ENCODE results near the gene PABPN1L.

Gene PABPN1L

GRCh38 chr16:88884569-88885271 is 18.3 kb upstream of the PABPN1L start:
- no peak for DNase-seq (ENCODE audit: low read depth in 1 of 2, low spot score in 1 of 2)

- no peak for DNase-seq (ENCODE audit: low read depth in 1 of 2, low spot score in 1 of 2)
Observed at GRCh38 chr16:88883946-88884345, 17.5 kb upstream of the PABPN1L start.

GRCh38 chr16:88883117-88883895 is 16.8 kb upstream of the PABPN1L start:
- DNase-seq (ENCODE audit: low read depth in 1 of 2, low spot score in 1 of 2): no peak

GRCh38 chr16:88882358-88883030 is 16.0 kb upstream of the PABPN1L start:
- no peak for DNase-seq (ENCODE audit: low read depth in 1 of 2, low spot score in 1 of 2)

GRCh38 chr16:88881675-88882357 is 15.4 kb upstream of the PABPN1L start:
- no peak for DNase-seq (ENCODE audit: low read depth in 1 of 2, low spot score in 1 of 2)

GRCh38 chr16:88881007-88881615 is 14.7 kb upstream of the PABPN1L start:
- no peak for DNase-seq (ENCODE audit: low read depth in 1 of 2, low spot score in 1 of 2)

GRCh38 chr16:88880226-88881006 is 14.0 kb upstream of the PABPN1L start:
- no peak for DNase-seq (ENCODE audit: low read depth in 1 of 2, low spot score in 1 of 2)

- DNase-seq (ENCODE audit: low read depth in 1 of 2, low spot score in 1 of 2): no peak
Observed at GRCh38 chr16:88879788-88880055, 13.3 kb upstream of the PABPN1L start.

- DNase-seq (ENCODE audit: low read depth in 1 of 2, low spot score in 1 of 2): no peak
Observed at GRCh38 chr16:88878967-88879787, 12.7 kb upstream of the PABPN1L start.

GRCh38 chr16:88878356-88878755 is 11.9 kb upstream of the PABPN1L start:
- no peak for DNase-seq (ENCODE audit: low read depth in 1 of 2, low spot score in 1 of 2)

- DNase-seq (ENCODE audit: low read depth in 1 of 2, low spot score in 1 of 2): no peak
Observed at GRCh38 chr16:88877564-88878289, 11.3 kb upstream of the PABPN1L start.

GRCh38 chr16:88876942-88877526 is 10.6 kb upstream of the PABPN1L start:
- no peak for DNase-seq (ENCODE audit: low read depth in 1 of 2, low spot score in 1 of 2)

- DNase-seq (ENCODE audit: low read depth in 1 of 2, low spot score in 1 of 2): no peak
Observed at GRCh38 chr16:88875703-88876234, 9.3 kb upstream of the PABPN1L start.

- DNase-seq (ENCODE audit: low read depth in 1 of 2, low spot score in 1 of 2): no peak
Observed at GRCh38 chr16:88874938-88875599, 8.6 kb upstream of the PABPN1L start.

- no peak for DNase-seq (ENCODE audit: low read depth in 1 of 2, low spot score in 1 of 2)
Observed at GRCh38 chr16:88872650-88873331, 6.3 kb upstream of the PABPN1L start.

- no peak for DNase-seq (ENCODE audit: low read depth in 1 of 2, low spot score in 1 of 2)
Observed at GRCh38 chr16:88871730-88872416, 5.4 kb upstream of the PABPN1L start.

- no peak for DNase-seq (ENCODE audit: low read depth in 1 of 2, low spot score in 1 of 2)
Observed at GRCh38 chr16:88871349-88871702, 4.9 kb upstream of the PABPN1L start.
